MCF 10A (cell line): ENCODE results near the gene TOMM7. TPM values are rescaled to one million over a fixed set of nuclear protein-coding genes. Genes with fewer than 3 reads are reported as not detected.

Source experiments
- BruUV-seq: library from RNA; stranded (reverse); fragments of 400-500 nt; replicated peaks from 2 replicates; lab custom pipeline; 2021; lab: Mats Ljungman, UMichigan
- CTCF ChIA-PET: fragments of 300-600 bp; sonication (Branson Sonifier 250); formaldehyde crosslinking; extraction: SDS; loops from one replicate; lab custom pipeline; 2021; ENCODE audit warnings: antibody characterized with exemption, inconsistent platforms; lab: Yijun Ruan, JAX
- POLR2A ChIA-PET: fragments of 300-600, 350-650 bp; sonication (Branson Sonifier 250); formaldehyde crosslinking; extraction: SDS; loops from one replicate; lab custom pipeline; 2020; ENCODE audit warnings: antibody characterized with exemption, inconsistent platforms; lab: Yijun Ruan, JAX
- DNase-seq: peaks from one replicate; pipeline ENCODE4 v3.0.0-alpha.2; 2018; ENCODE audit not compliant: unreplicated experiment
- H3K27ac Mint-ChIP-seq: one replicate; pipeline ENCODE4 v1.8.0; 2022; ENCODE audit warnings: mild to moderate bottlenecking, low read depth, mixed read lengths; ENCODE audit not compliant: unreplicated experiment
- H3K27me3 Mint-ChIP-seq: one replicate; pipeline ENCODE4 v1.8.0; 2022; ENCODE audit warnings: mixed read lengths; ENCODE audit not compliant: insufficient read depth, unreplicated experiment
- H3K36me3 Mint-ChIP-seq: one replicate; pipeline ENCODE4 v1.8.0; 2022; ENCODE audit warnings: mild to moderate bottlenecking, moderate library complexity, mixed read lengths; ENCODE audit not compliant: insufficient read depth, unreplicated experiment
- H3K4me1 Mint-ChIP-seq: one replicate; pipeline ENCODE4 v1.8.0; 2022; ENCODE audit warnings: mixed read lengths; ENCODE audit not compliant: insufficient read depth, unreplicated experiment
- H3K4me3 Mint-ChIP-seq: one replicate; pipeline ENCODE4 v1.8.0; 2022; ENCODE audit warnings: mild to moderate bottlenecking, moderate library complexity, mixed read lengths; ENCODE audit not compliant: unreplicated experiment
- H3K9me3 Mint-ChIP-seq: one replicate; pipeline ENCODE4 v1.8.0; 2022; ENCODE audit warnings: mixed read lengths; ENCODE audit not compliant: unreplicated experiment
- intact Hi-C: fragments of 100-400 bp; cut with micrococcal nuclease; formaldehyde crosslinking; loops from 2 replicates; pipeline ENCODE4 v1.14.1; 2022
- total RNA-seq: library from RNA; stranded (reverse); gene quantifications from 2 replicates; pipeline ENCODE4 v1.2.3, GENCODE V29; 2022
- TF ChIP-seq, protein P1 (sequence below): fragments of 200-600 bp; IDR thresholded peaks from one replicate; pipeline ENCODE4 v1.8.0; 2022; ENCODE audit warnings: antibody characterized with exemption, mild to moderate bottlenecking; ENCODE audit not compliant: unreplicated experiment

The TOMM7 gene
- total RNA-seq, 1 experiment from 2014 or later, result 376 TPM

DNA sequence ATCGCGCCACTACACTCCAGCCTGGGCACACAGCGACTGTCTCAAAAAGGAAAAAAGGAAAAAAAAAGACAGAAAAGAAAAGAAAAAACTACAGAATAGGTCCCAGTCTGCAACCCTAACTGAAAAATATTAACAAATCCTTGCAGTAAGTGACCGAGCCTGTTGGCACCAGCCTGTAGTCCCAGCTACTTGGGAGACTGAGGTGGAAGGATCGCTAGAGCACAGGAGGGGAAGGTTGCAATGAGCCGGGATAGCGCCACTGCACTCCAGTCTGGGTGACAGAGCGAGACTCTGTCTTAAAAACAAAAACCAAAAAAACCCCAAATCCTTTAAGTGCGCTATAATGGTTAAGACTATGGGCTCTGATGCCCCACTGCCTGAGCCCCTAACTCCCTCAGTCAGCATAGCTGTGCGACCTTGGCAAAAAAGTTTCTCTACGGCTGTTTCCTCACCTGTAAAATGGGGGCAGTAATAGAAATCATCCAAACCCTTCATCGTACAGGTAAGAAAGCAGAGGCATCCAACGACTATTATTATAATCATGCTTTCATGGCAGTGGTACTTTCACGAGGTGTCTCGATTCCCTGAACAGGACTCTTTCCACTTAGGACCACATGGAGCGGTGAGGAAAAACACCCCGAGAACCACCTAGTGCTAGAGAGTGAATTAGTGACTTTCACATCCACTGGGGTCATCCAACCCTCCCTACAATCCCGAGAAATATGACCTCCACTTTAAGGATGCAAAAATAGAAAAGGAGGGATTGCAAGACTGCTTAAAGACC lies 755 bp downstream of the TOMM7 start:
- DNase-seq, result peak; percentile 21
- TSS peak; percentile 70 for BruUV-seq
- Mint-ChIP-seq H3K4me3 (peak overlapping the region; percentile 94), H3K36me3 (peaks cover 23% of the 10 kb centered on the region), H3K27me3 (no peaks in the 10 kb centered on the region), H3K4me1 (peaks cover 13% of the 10 kb centered on the region), H3K9me3 (no peaks in the 10 kb centered on the region), H3K27ac (peak overlapping the region; percentile 98)
- ChIA-PET CTCF (interaction anchor here (0.7 to 3.3 kb wide), 6 partner anchors 12 to 263 kb away, joined by 3 to 18 read pairs (median 3); partner anchors contain the start of gene HYCC1), POLR2A (interaction anchor here (0.8 to 4.7 kb wide), 13 partner anchors 10 to 597 kb away, joined by 3 to 34 read pairs (median 5); partner anchors contain the start of gene KLHL7)
- intact Hi-C loops, result loop anchor here (1.0 to 2.0 kb wide), 2 partner anchors 32 to 233 kb away; no protein-coding TSS in a partner anchor
- TF ChIP-seq, protein P1, sequence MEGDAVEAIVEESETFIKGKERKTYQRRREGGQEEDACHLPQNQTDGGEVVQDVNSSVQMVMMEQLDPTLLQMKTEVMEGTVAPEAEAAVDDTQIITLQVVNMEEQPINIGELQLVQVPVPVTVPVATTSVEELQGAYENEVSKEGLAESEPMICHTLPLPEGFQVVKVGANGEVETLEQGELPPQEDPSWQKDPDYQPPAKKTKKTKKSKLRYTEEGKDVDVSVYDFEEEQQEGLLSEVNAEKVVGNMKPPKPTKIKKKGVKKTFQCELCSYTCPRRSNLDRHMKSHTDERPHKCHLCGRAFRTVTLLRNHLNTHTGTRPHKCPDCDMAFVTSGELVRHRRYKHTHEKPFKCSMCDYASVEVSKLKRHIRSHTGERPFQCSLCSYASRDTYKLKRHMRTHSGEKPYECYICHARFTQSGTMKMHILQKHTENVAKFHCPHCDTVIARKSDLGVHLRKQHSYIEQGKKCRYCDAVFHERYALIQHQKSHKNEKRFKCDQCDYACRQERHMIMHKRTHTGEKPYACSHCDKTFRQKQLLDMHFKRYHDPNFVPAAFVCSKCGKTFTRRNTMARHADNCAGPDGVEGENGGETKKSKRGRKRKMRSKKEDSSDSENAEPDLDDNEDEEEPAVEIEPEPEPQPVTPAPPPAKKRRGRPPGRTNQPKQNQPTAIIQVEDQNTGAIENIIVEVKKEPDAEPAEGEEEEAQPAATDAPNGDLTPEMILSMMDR, result no peak

DNA sequence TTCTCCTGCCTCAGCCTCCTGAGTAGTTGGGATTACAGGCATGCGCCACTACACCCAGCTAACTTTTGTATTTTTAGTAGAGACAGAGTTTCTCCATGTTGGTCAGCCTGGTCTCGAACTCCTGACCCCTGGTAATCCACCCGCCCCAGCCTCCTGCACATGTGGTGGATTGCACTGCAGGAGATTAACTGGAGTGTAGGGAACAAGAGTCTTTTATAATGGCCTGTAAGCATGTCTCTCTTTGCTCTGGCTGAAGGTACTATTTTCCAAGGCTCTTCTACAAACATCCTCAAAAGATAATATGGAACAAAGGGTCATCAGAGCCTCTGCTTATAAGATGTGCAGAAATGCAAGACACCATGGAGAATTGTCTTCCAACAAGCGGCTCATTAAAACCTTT lies 3.2 kb downstream of the TOMM7 start:
- POLR2A ChIA-PET, result no interaction called here
- Mint-ChIP-seq H3K4me1 (peaks cover 26% of the 10 kb centered on the region), H3K36me3 (peaks cover 41% of the 10 kb centered on the region), H3K4me3 (no peak overlapping the region), H3K9me3 (no peaks in the 10 kb centered on the region), H3K27me3 (no peaks in the 10 kb centered on the region), H3K27ac (peak overlapping the region; percentile 20)
- TF ChIP-seq, protein P1, result no peak
- DNase-seq, result no peak
- intact Hi-C loops, result no loop called here
- CTCF ChIA-PET, result no interaction called here
- no TSS peak for BruUV-seq

DNA sequence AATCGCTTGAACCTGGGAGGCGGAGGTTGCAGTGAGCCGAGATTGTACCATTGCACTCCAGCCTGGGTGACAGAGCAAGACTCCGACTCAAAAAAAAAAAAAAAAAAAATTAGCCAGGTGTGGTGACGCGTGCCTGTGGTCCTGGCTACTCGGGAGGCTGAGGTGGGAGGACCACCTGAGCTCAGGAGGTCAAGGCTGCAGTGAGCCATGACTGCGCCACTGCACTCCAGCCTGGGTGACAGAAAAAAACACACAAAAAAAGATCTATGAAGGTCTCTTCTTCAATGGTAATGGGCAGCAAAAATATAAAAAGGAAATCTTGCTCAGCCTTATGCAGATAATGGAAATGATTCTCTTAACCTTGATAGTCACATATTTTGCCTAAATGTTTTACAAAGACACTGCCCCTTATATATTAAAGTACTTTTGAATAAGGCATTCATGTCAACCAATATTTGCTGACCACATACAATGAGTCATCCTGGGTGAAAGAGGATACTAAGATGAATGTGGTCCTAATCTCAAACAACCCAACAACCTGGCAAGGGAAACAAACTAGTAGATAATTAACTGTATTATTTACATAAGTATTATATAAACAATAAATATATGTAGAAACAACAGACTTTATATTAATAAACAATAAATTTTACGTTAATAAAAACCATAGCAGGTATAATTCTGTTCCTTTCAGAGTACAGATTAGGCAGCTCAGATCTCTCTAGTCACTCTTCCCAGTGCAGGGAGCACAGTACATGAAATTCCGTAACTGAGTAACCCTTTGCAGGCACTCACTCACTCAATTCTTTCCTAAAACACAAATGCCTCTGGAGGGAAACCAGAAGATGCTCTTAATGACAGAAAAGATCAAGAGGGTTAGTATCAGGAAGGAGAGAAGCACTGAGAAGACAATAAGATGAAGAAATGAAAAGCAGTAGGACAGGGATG lies 8.1 kb downstream of the TOMM7 start:
- Mint-ChIP-seq H3K9me3 (no peaks in the 10 kb centered on the region), H3K27me3 (no peaks in the 10 kb centered on the region), H3K36me3 (peaks cover 67% of the 10 kb centered on the region), H3K27ac (no peak overlapping the region), H3K4me1 (peaks cover 15% of the 10 kb centered on the region), H3K4me3 (no peak overlapping the region)
- TF ChIP-seq, protein P1, result no peak
- ChIA-PET CTCF (interaction anchor here (0.6 kb wide), 1 partner anchor 200 kb away, joined by 3 read pairs; no protein-coding TSS in a partner anchor), POLR2A (no interaction called here)
- DNase-seq, result peak; percentile 32
- no TSS peak for BruUV-seq
- intact Hi-C loops, result no loop called here
